Naive thymus-derived CD8-positive, alpha-beta T cell (primary cell): Measurements from ENCODE around the gene RABEP1. TPM values are rescaled to one million over a fixed set of nuclear protein-coding genes. Genes with fewer than 3 reads are reported as not detected.
"Not testable (repeated sequence)": the region's sequence is repeated elsewhere in the genome, so short reads cannot be mapped to it uniquely, and the experiment has no call there.

Experiments
- ATAC-seq, 2 donors: fragments of 150-1000 bp; cut with Tn5 transposase in 1 of 2; sonication (Bioruptor Pico), chemical (Tn5 transposase) in 1 of 2; 1 replicate in 1 of 2; 2 replicates in 1 of 2; pipeline ENCODE4 v1.10.0; 2021; ENCODE audit warnings: mild to moderate bottlenecking in 2 of 2, moderate library complexity in 2 of 2
- POLR2A ChIA-PET: fragments of 350-600 bp; sonication (Branson Sonifier 250); formaldehyde crosslinking; loops from one replicate; lab custom pipeline; 2021; ENCODE audit warnings: antibody characterized with exemption; lab: Charles Lee
- DNase-seq, 10 donors: peaks; one replicate each; pipeline versions ENCODE4 v3.0.0 to v3.0.0-alpha.2; 2020 to 2022
- H3K27ac Mint-ChIP-seq, 10 donors: one replicate each; pipeline ENCODE4 v1.8.0; 2020 to 2022; ENCODE audit warnings: mild to moderate bottlenecking in 10 of 10, mixed read lengths in 10 of 10, moderate library complexity in 4 of 10, inconsistent platforms in 1 of 10
- H3K27me3 Mint-ChIP-seq, 5 donors: one replicate each; pipeline ENCODE4 v1.8.0; 2021 to 2022; ENCODE audit warnings: mixed read lengths in 5 of 5
- H3K36me3 Mint-ChIP-seq, 3 donors: one replicate each; pipeline ENCODE4 v1.8.0; 2020 to 2022; ENCODE audit warnings: mixed read lengths in 3 of 3, mild to moderate bottlenecking in 2 of 3, inconsistent platforms in 1 of 3
- H3K4me1 Mint-ChIP-seq, 4 donors: one replicate each; pipeline ENCODE4 v1.8.0; 2021 to 2022; ENCODE audit warnings: mixed read lengths in 4 of 4
- H3K4me3 Mint-ChIP-seq, 10 donors: one replicate each; pipeline ENCODE4 v1.8.0; 2020 to 2022; ENCODE audit warnings: mild to moderate bottlenecking in 10 of 10, mixed read lengths in 10 of 10, moderate library complexity in 6 of 10, inconsistent platforms in 1 of 10
- H3K9me3 Mint-ChIP-seq, 9 donors: one replicate each; pipeline ENCODE4 v1.8.0; 2020 to 2022; ENCODE audit warnings: mixed read lengths in 9 of 9, mild to moderate bottlenecking in 3 of 9, inconsistent platforms in 1 of 9, moderate library complexity in 1 of 9
- polyA plus RNA-seq, 3 donors: library from polyadenylated mRNA; unstranded; fragments of 300-500 nt; fragmentation: Illumina TruSeq; gene quantifications; one replicate each; pipeline ENCODE4 v1.2.3, GENCODE V29; 2021
- total RNA-seq, 8 experiments: library from RNA in 2 of 8; stranded (reverse) in 2 of 8; gene quantifications; one replicate each; pipeline ENCODE4 v1.2.3 and lab custom pipeline; 2021 to 2026

Gene RABEP1
- total and polyA plus RNA-seq, 5 experiments from 2014 or later, result 23.5 to 58.6 (median 32.7) TPM

GRCh38 chr17:5430413-5430999 lies 148.4 kb downstream of the RABEP1 start:
- no peak for ATAC-seq
- Mint-ChIP-seq H3K4me1 (peaks cover 0 to 14% (median 7%) of the 10 kb centered on the region in 4 donors), H3K36me3 (peaks cover 5 to 90% (median 14%) of the 10 kb centered on the region in 3 donors), H3K27ac (peak overlapping the region in 8 of 10 donors; percentile 1 to 79 (median 60)), H3K27me3 (no peaks in the 10 kb centered on the region), H3K9me3 (no peaks in the 10 kb centered on the region), H3K4me3 (no peak overlapping the region)
- POLR2A ChIA-PET, result no interaction called here
- DNase-seq, result no peak

GRCh38 chr17:5431234-5431633 lies 149.2 kb downstream of the RABEP1 start:
- Mint-ChIP-seq H3K27ac (peak overlapping the region in 5 of 10 donors; percentile 28 to 79 (median 69)), H3K4me1 (peaks cover 3 to 14% (median 9%) of the 10 kb centered on the region in 4 donors), H3K36me3 (peaks cover 5 to 88% (median 14%) of the 10 kb centered on the region in 3 donors)
- not testable (repeated sequence) for H3K9me3 Mint-ChIP-seq, DNase-seq, H3K27me3 Mint-ChIP-seq, H3K4me3 Mint-ChIP-seq, ATAC-seq
- POLR2A ChIA-PET, result interaction anchor here (0.5 kb wide), 1 partner anchor 234 kb away, joined by 4 read pairs; no protein-coding TSS in a partner anchor

- Mint-ChIP-seq H3K27me3 (no peaks in the 10 kb centered on the region), H3K4me3 (no peak overlapping the region), H3K27ac (peak overlapping the region in 7 of 10 donors; percentile 4 to 79 (median 20)), H3K4me1 (peaks cover 12 to 18% (median 15%) of the 10 kb centered on the region in 4 donors), H3K9me3 (no peaks in the 10 kb centered on the region), H3K36me3 (peaks cover 5 to 95% (median 17%) of the 10 kb centered on the region in 3 donors)
- POLR2A ChIA-PET, result interaction anchor here (0.9 kb wide), 1 partner anchor 13 kb away, joined by 5 read pairs; the partner anchor contains the start of genes NUP88 and RPAIN
- ATAC-seq (no peak), DNase-seq (no peak)
These were observed 150.0 kb downstream of the RABEP1 start for GRCh38 chr17:5431949-5432556.

- DNase-seq (no peak), ATAC-seq (no peak)
- no peaks in the 10 kb centered on the region for H3K9me3 Mint-ChIP-seq
- POLR2A ChIA-PET, result no interaction called here
- no peaks in the 10 kb centered on the region for H3K27me3 Mint-ChIP-seq
- peaks cover 17 to 38% (median 34%) of the 10 kb centered on the region in 4 donors for H3K4me1 Mint-ChIP-seq
- H3K27ac Mint-ChIP-seq, result peak overlapping the region in 4 of 10 donors; percentile 19 to 61 (median 56)
- H3K36me3 Mint-ChIP-seq, result peaks cover 5 to 75% (median 17%) of the 10 kb centered on the region in 3 donors
- H3K4me3 Mint-ChIP-seq, result peak overlapping the region in 1 of 10 donors; percentile 10
These were observed 152.9 kb downstream of the RABEP1 start for GRCh38 chr17:5434984-5435383.

Other genes starting within 250 kb of the RABEP1 start
- gene SLC52A1, start 246.9 kb upstream of the RABEP1 start, total RNA-seq, result under 1 TPM in 1 of 2 experiments, not detected in 1; 0.25 TPM
- not detected for gene SLC52A1, start 246.9 kb upstream of the RABEP1 start, polyA plus RNA-seq
- 10 to 100 TPM; 12.6 to 12.7 TPM for gene ZFP3, start 203.8 kb upstream of the RABEP1 start, total RNA-seq
- 1 to 10 TPM in 2 of 3 donors, under 1 TPM in 1; 0.51 to 2.1 (median 1.6) TPM for gene ZFP3, start 203.8 kb upstream of the RABEP1 start, polyA plus RNA-seq
- gene ZNF232, start 170.4 kb upstream of the RABEP1 start, total RNA-seq, result 10 to 100 TPM; 14.0 to 18.9 TPM
- gene ZNF232, start 170.4 kb upstream of the RABEP1 start, polyA plus RNA-seq, result 1 to 10 TPM; 6.0 to 10.0 (median 7.3) TPM
- under 1 TPM; 0.33 to 0.39 TPM for gene USP6, start 166.3 kb upstream of the RABEP1 start, total RNA-seq
- gene USP6, start 166.3 kb upstream of the RABEP1 start, polyA plus RNA-seq, result under 1 TPM; 0.02 to 0.06 (median 0.05) TPM
- gene ZNF594, start 90.4 kb upstream of the RABEP1 start, total RNA-seq, result 10 to 100 TPM; 32.4 to 32.5 TPM
- gene ZNF594, start 90.4 kb upstream of the RABEP1 start, polyA plus RNA-seq, result 1 to 10 TPM; 1.7 to 3.3 (median 3.3) TPM
- gene SCIMP, start 47.4 kb upstream of the RABEP1 start, total RNA-seq, result 1 to 10 TPM; 2.3 to 2.8 TPM
- gene SCIMP, start 47.4 kb upstream of the RABEP1 start, polyA plus RNA-seq, result under 1 TPM; 0.11 to 0.72 (median 0.22) TPM
- 100 to 1,000 TPM; 100 to 113 TPM for gene NUP88, start 137.4 kb downstream of the RABEP1 start, total RNA-seq
- gene NUP88, start 137.4 kb downstream of the RABEP1 start, polyA plus RNA-seq, result 100 to 1,000 TPM; 108 to 128 (median 123) TPM
- gene RPAIN, start 137.9 kb downstream of the RABEP1 start, total RNA-seq, result 10 to 100 TPM; 74.3 to 79.3 TPM
- gene RPAIN, start 137.9 kb downstream of the RABEP1 start, polyA plus RNA-seq, result 10 to 100 TPM; 26.8 to 36.1 (median 27.8) TPM
- 10 to 100 TPM; 89.9 to 98.3 TPM for gene C1QBP, start 156.9 kb downstream of the RABEP1 start, total RNA-seq
- gene C1QBP, start 156.9 kb downstream of the RABEP1 start, polyA plus RNA-seq, result 100 to 1,000 TPM; 276 to 308 (median 304) TPM
- gene DHX33, start 186.7 kb downstream of the RABEP1 start, total RNA-seq, result 10 to 100 TPM; 11.8 to 12.4 TPM
- gene DHX33, start 186.7 kb downstream of the RABEP1 start, polyA plus RNA-seq, result under 1 TPM; 0.52 to 0.82 (median 0.56) TPM
- gene DERL2, start 203.9 kb downstream of the RABEP1 start, total RNA-seq, result 10 to 100 TPM; 83.5 to 86.7 TPM
- gene DERL2, start 203.9 kb downstream of the RABEP1 start, polyA plus RNA-seq, result 10 to 100 TPM; 56.5 to 74.1 (median 57.5) TPM
- gene MIS12, start 204.3 kb downstream of the RABEP1 start, total RNA-seq, result 10 to 100 TPM; 48.6 to 51.0 TPM
- gene MIS12, start 204.3 kb downstream of the RABEP1 start, polyA plus RNA-seq, result 10 to 100 TPM; 15.6 to 18.3 (median 16.6) TPM